HUDEP-2 (cell line): ENCODE results near the gene LYSMD2.
A peak's percentile ranks its signal among the peaks of the same experiment; 100 is the strongest.
"Not testable (repeated sequence)": the region's sequence is repeated elsewhere in the genome, so short reads cannot be mapped to it uniquely, and the experiment has no call there.

ENCODE experiments used
- DNase-seq, 76 experiments: peaks; one replicate each; lab custom pipeline; 2025; ENCODE audit not compliant: unreplicated experiment in 76 of 76; lab: John Stamatoyannopoulos, UW

The LYSMD2 gene

GRCh38 chr15:51737522-51738305, at the start of gene LYSMD2:
LYSMD2 (minus strand) TSS chr15:51737655; CDS start chr15:51737622, 33 bp downstream.
- DNase-seq = peak in 52 of 76 experiments; percentile 5 to 64 (median 38)

- not testable (repeated sequence) for DNase-seq
Observed at GRCh38 chr15:51787130-51787529, 49.7 kb upstream of the LYSMD2 start.

GRCh38 chr15:51783967-51784366, 46.5 kb upstream of the LYSMD2 start:
- no peak for DNase-seq

GRCh38 chr15:51782357-51782896, 45.0 kb upstream of the LYSMD2 start:
- peak in 7 of 76 experiments; percentile 2 to 21 (median 12) for DNase-seq

GRCh38 chr15:51781506-51781905, 44.1 kb upstream of the LYSMD2 start:
- DNase-seq = no peak

- DNase-seq = no peak
Observed at GRCh38 chr15:51780636-51781035, 43.2 kb upstream of the LYSMD2 start.

- peak in 60 of 76 experiments; percentile 5 to 78 (median 48) for DNase-seq
Observed at GRCh38 chr15:51776952-51777569, 39.6 kb upstream of the LYSMD2 start.

- peak in 32 of 76 experiments; percentile 3 to 66 (median 23) for DNase-seq
Observed at GRCh38 chr15:51775967-51776816, 38.7 kb upstream of the LYSMD2 start.

GRCh38 chr15:51774916-51775315, 37.5 kb upstream of the LYSMD2 start:
- DNase-seq = peak in 17 of 76 experiments; percentile 3 to 56 (median 30)

GRCh38 chr15:51771773-51772172, 34.3 kb upstream of the LYSMD2 start:
- DNase-seq = no peak

GRCh38 chr15:51770902-51771301, 33.4 kb upstream of the LYSMD2 start:
- no peak for DNase-seq

GRCh38 chr15:51768018-51768417, 30.6 kb upstream of the LYSMD2 start:
- DNase-seq = no peak

GRCh38 chr15:51766341-51766740, 28.9 kb upstream of the LYSMD2 start:
- no peak for DNase-seq

GRCh38 chr15:51765751-51766150, 28.3 kb upstream of the LYSMD2 start:
- DNase-seq = no peak

GRCh38 chr15:51760805-51761204, 23.4 kb upstream of the LYSMD2 start:
- no peak for DNase-seq

GRCh38 chr15:51759557-51760070, 22.2 kb upstream of the LYSMD2 start:
- no peak for DNase-seq

- DNase-seq = no peak
Observed at GRCh38 chr15:51758645-51759044, 21.2 kb upstream of the LYSMD2 start.

GRCh38 chr15:51757450-51757849, 20.0 kb upstream of the LYSMD2 start:
- no peak for DNase-seq

GRCh38 chr15:51756482-51756881, 19.0 kb upstream of the LYSMD2 start:
- no peak for DNase-seq

- DNase-seq = no peak
Observed at GRCh38 chr15:51755790-51756189, 18.3 kb upstream of the LYSMD2 start.

- DNase-seq = no peak
Observed at GRCh38 chr15:51754267-51754666, 16.8 kb upstream of the LYSMD2 start.
